Measurements from ENCODE around the gene PAM16. TPM values are rescaled to one million over a fixed set of nuclear protein-coding genes. Genes with fewer than 3 reads are reported as not detected.

The PAM16 gene
- total and polyA plus RNA-seq, 2 experiments from 2014 or later: 35.0 to 70.4 TPM

DNA sequence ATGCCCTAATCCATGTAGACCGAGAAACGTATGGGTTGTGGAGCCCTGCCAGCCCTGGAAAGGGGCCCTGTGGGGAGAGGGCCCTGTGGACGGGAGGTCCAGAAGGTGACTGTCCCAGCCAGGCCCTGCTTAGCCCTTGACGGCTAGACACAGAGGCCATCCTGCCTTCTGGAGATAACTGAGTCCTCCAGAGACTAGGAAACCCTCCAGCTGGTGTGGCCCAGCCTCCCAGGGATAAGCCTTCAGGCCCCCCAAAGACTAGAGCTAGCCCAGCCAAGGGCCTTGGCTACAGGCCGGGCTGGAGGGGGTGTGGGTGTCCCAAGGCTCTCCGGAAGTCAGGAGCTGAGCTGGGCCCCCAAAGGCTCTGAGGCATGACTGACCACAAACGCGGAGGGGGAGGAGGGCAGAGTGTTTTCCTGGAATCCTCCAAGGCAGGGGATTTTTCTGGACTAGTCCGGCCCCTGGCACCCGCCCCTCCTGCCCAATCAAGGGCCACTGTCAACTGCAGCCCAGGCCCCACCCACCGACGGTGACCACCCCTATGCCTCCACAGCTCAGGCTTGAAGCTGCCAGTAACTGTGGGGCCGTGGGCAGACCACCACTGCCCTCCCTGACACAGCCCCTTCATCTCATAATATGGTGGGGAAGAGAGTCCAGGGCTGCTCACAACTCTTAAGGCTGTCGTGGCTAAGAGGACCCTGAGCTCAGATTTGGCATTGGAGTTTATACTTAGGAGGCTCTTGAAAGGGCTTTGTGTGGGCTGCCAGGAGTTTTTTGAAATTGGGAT, 19.6 kb upstream of the PAM16 start:
- TF ChIP-seq CTCF (IDR thresholded peaks at IDR 0.05; ENCODE audit: poor library complexity) (no peak), EZH2phosphoT487 (IDR thresholded peaks at IDR 0.05; ENCODE audit: low read depth, severe bottlenecking, unreplicated experiment) (no peak), EZH2 (IDR thresholded peaks at IDR 0.05; ENCODE audit: borderline replicate concordance) (no peak)
- peak overlapping the region; percentile 97 for H3K4me2 ChIP-seq
- H3K27me3 ChIP-seq: no peaks in the 10 kb centered on the region
- no peaks in the 10 kb centered on the region for H3K9me3 ChIP-seq (ENCODE audit: low read depth)
- H3K4me3 ChIP-seq: no peak overlapping the region
- H2AFZ ChIP-seq: no peak overlapping the region
- peaks cover 25% of the 10 kb centered on the region for H4K20me1 ChIP-seq (ENCODE audit: insufficient read depth, poor library complexity, severe bottlenecking)
- no peaks in the 10 kb centered on the region for H3K36me3 ChIP-seq (replicated peaks; ENCODE audit: insufficient read depth, low read depth)
- peaks cover 39% of the 10 kb centered on the region for H3K4me1 ChIP-seq (ENCODE audit: insufficient read depth)
- H3K79me2 ChIP-seq: peaks cover 35% of the 10 kb centered on the region
- no peaks in the 10 kb centered on the region for H3K9me2 ChIP-seq (replicated peaks; ENCODE audit: insufficient read depth)
- 65% methylated on average over 11 of the region's 14 CpGs for WGBS (ENCODE audit: low lambda C conversion rate, missing lambda C conversion rate)
- peak overlapping the region; percentile 95 for H3K27ac ChIP-seq
- DNase-seq (ENCODE audit: low spot score): peak; percentile 60

GRCh38 chr16:4370151-4370550, 19.0 kb upstream of the PAM16 start:
- H4K20me1 ChIP-seq (ENCODE audit: insufficient read depth, poor library complexity, severe bottlenecking): peaks cover 23% of the 10 kb centered on the region
- H3K4me1 ChIP-seq (ENCODE audit: insufficient read depth): peaks cover 34% of the 10 kb centered on the region
- H3K9me3 ChIP-seq (ENCODE audit: low read depth): no peaks in the 10 kb centered on the region
- no peak for DNase-seq (ENCODE audit: low spot score)
- no peaks in the 10 kb centered on the region for H3K36me3 ChIP-seq (replicated peaks; ENCODE audit: insufficient read depth, low read depth)
- H3K9me2 ChIP-seq (replicated peaks; ENCODE audit: insufficient read depth): no peaks in the 10 kb centered on the region
- H3K4me3 ChIP-seq: no peak overlapping the region
- peak overlapping the region; percentile 95 for H3K27ac ChIP-seq
- TF ChIP-seq CTCF (IDR thresholded peaks at IDR 0.05; ENCODE audit: poor library complexity) (no peak), EZH2 (IDR thresholded peaks at IDR 0.05; ENCODE audit: borderline replicate concordance) (no peak), EZH2phosphoT487 (IDR thresholded peaks at IDR 0.05; ENCODE audit: low read depth, severe bottlenecking, unreplicated experiment) (no peak)
- no peaks in the 10 kb centered on the region for H3K27me3 ChIP-seq
- peaks cover 29% of the 10 kb centered on the region for H3K79me2 ChIP-seq
- no peak overlapping the region for H2AFZ ChIP-seq
- 91% methylated on average over 3 of the region's 3 CpGs for WGBS (ENCODE audit: low lambda C conversion rate, missing lambda C conversion rate)
- H3K4me2 ChIP-seq: no peak overlapping the region

DNA sequence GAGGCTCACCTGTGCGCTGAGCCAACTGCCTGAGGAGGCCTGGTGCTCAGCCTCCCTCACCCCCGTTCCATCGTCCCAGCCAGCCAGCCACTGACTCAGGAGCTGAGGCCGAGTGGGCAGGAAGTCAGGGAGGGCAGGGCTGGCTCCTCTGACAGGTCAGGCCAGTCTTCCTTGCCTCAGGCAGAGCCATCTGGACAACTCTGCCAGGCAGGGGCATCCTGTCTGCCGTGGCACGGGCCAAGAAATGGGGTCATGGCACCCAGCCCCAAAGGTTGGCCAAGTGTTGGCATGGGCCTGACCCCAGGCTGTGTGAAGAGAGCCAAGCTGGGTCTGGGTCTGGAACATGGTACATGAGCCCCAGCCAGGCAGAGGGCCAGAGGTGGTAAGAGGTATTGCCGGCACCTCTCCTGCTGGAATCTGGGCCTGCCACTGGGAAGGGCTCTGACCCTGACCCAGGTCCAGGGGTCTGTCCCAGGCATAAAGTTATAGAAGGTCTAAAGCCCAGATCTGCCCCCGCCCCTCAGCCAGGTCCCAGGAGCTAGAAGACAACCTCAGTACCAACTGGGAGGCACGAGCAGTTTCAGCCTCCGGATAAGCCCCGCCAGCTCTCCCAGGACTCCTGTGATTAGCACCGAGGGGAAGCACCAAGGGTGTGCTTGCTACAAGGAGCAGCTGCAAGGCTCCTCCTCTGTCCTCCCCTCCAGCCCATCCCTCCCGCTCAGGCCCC, 18.0 kb upstream of the PAM16 start:
- H3K4me2 ChIP-seq: no peak overlapping the region
- 83% methylated on average over 13 of the region's 13 CpGs for WGBS (ENCODE audit: low lambda C conversion rate, missing lambda C conversion rate)
- no peak overlapping the region for H2AFZ ChIP-seq
- no peak for DNase-seq (ENCODE audit: low spot score)
- peaks cover 16% of the 10 kb centered on the region for H4K20me1 ChIP-seq (ENCODE audit: insufficient read depth, poor library complexity, severe bottlenecking)
- peaks cover 19% of the 10 kb centered on the region for H3K79me2 ChIP-seq
- no peaks in the 10 kb centered on the region for H3K9me3 ChIP-seq (ENCODE audit: low read depth)
- no peaks in the 10 kb centered on the region for H3K36me3 ChIP-seq (replicated peaks; ENCODE audit: insufficient read depth, low read depth)
- H3K9me2 ChIP-seq (replicated peaks; ENCODE audit: insufficient read depth): no peaks in the 10 kb centered on the region
- no peaks in the 10 kb centered on the region for H3K27me3 ChIP-seq
- no peak for TF ChIP-seq CTCF (IDR thresholded peaks at IDR 0.05; ENCODE audit: poor library complexity)
- no peak for TF ChIP-seq EZH2phosphoT487 (IDR thresholded peaks at IDR 0.05; ENCODE audit: low read depth, severe bottlenecking, unreplicated experiment)
- TF ChIP-seq EZH2 (IDR thresholded peaks at IDR 0.05; ENCODE audit: borderline replicate concordance): no peak
- H3K27ac ChIP-seq: no peak overlapping the region
- H3K4me3 ChIP-seq: no peak overlapping the region
- H3K4me1 ChIP-seq (ENCODE audit: insufficient read depth): peaks cover 24% of the 10 kb centered on the region
